SJSA1 (cell line): ENCODE data around the gene DCAF10. TPM values are rescaled to one million over a fixed set of nuclear protein-coding genes. Genes with fewer than 3 reads are reported as not detected.
A peak's percentile ranks its signal among the peaks of the same experiment; 100 is the strongest.

ENCODE experiments used
- DNase-seq, 2 experiments: peaks; one replicate each; pipeline ENCODE4 v3.0.0-alpha.2; 2015 to 2020; ENCODE audit warnings: low spot score in 2 of 2, low read depth in 1 of 2
- H3K27ac ChIP-seq: fragments of 250-450 bp; sonication (Bioruptor Pico); 2 replicates; pipeline ENCODE4 v1.5.1; 2020; ENCODE audit warnings: mild to moderate bottlenecking, moderate library complexity
- H3K27me3 ChIP-seq: fragments of 250-450 bp; sonication (Bioruptor Pico); replicated peaks from 2 replicates; pipeline ENCODE4 v1.5.1; 2020; ENCODE audit warnings: mild to moderate bottlenecking, moderate library complexity
- H3K36me3 ChIP-seq: fragments of 250-450 bp; sonication (Bioruptor Pico); 2 replicates; pipeline ENCODE4 v1.5.1; 2020; ENCODE audit warnings: mild to moderate bottlenecking
- H3K4me1 ChIP-seq: fragments of 250-450 bp; sonication (Bioruptor Pico); replicated peaks from 2 replicates; pipeline ENCODE4 v1.6.1; 2021; ENCODE audit warnings: mild to moderate bottlenecking
- H3K4me3 ChIP-seq: fragments of 250-450 bp; sonication (Bioruptor Pico); 2 replicates; pipeline ENCODE4 v1.5.1; 2020; ENCODE audit warnings: mild to moderate bottlenecking
- H3K9me3 ChIP-seq: fragments of 250-450 bp; sonication (Bioruptor Pico); replicated peaks from 2 replicates; pipeline ENCODE4 v1.5.1; 2020; ENCODE audit warnings: mild to moderate bottlenecking
- total RNA-seq: library from RNA; depleted of rRNA; stranded (reverse); fragments of >200 nt; shearing (Covaris generic); gene quantifications from 2 replicates; pipeline ENCODE4 v1.2.3, GENCODE V29; 2014; rRNA removed

DCAF10 gene
- total RNA-seq, 1 experiment from 2014 or later = 8.9 TPM

GRCh38 chr9:37911271-37911681 is 110.7 kb downstream of the DCAF10 start:
- Histone ChIP-seq H3K27me3 (no peaks in the 10 kb centered on the region), H3K9me3 (no peaks in the 10 kb centered on the region), H3K36me3 (peaks cover 4% of the 10 kb centered on the region), H3K27ac (no peak overlapping the region), H3K4me1 (peaks cover 5% of the 10 kb centered on the region), H3K4me3 (no peak overlapping the region)
- DNase-seq = no peak

DNA sequence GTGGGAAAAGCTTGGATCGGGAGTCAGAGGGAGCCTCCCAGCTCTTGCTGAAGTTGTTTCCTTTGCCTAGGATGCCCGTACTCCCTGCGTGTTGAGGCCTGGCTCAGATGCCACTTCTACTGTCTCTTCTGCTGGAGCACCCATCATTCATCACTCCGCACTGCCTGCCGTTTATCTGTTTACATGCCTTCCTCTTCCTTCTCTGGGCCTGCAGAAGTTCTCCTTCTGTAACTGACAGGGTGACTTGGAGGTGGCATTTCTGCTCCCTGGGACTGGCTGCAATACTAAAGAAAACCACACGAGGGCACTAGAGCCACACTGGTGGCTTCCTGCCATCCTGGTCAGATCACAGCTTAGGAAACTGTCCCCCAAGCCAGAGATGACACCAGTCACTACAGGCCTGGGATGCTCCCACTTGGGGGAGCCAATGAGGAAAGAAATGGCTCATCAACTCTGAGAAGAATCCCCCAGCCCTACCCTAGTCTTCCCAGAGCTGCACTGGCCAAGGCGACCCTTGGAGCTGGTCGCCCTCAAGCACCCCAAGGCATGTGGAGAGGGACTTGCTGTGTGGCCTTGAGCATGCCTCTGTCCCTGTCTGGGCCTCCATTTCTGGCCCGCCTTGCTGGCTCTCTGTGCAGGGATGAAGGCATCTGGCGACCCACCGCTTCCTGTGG is 113.0 kb downstream of the DCAF10 start:
- Histone ChIP-seq H3K27ac (no peak overlapping the region), H3K9me3 (no peaks in the 10 kb centered on the region), H3K4me1 (peaks cover 5% of the 10 kb centered on the region), H3K4me3 (no peak overlapping the region), H3K36me3 (peaks cover 16% of the 10 kb centered on the region), H3K27me3 (no peaks in the 10 kb centered on the region)
- DNase-seq = peak; percentile 69 to 70

- Histone ChIP-seq H3K27ac (no peak overlapping the region), H3K36me3 (peaks cover 19% of the 10 kb centered on the region), H3K9me3 (no peaks in the 10 kb centered on the region), H3K4me3 (no peak overlapping the region), H3K4me1 (peaks cover 5% of the 10 kb centered on the region), H3K27me3 (no peaks in the 10 kb centered on the region)
- DNase-seq = no peak
These were observed 113.6 kb downstream of the DCAF10 start for GRCh38 chr9:37914154-37914551.

DNA sequence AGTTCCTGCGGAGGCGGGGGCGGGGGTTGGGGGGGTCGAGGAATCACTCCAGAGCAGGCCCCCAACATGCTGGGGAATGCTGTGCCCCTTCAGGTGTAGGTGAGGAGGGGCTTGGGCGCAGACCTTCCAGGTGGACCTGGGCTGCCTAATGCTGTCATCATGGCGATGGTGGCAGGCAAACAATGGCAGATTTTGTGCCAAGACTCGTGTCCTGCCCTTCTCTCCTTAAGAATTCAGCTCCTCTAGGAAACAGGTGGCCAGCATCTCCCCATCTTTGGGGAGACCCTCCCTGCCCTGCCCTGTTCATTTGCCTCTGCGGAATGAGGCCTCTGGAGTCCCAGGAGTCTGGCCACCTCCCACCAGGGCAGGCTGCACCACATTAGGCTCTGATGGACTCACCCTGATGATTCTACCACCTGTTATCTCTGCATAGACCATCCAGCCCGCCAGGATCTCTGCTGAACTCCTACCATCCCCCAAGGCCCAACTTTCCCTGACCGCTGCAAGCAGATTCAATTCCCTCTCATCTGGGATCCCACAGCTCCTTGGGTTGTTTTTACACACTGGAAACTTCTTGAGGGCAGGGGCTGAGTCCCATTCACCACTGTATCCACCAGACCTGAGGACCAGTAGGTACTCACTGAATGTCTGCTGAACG is 114.2 kb downstream of the DCAF10 start:
- Histone ChIP-seq H3K27ac (no peak overlapping the region), H3K4me1 (peaks cover 5% of the 10 kb centered on the region), H3K9me3 (no peaks in the 10 kb centered on the region), H3K27me3 (no peaks in the 10 kb centered on the region), H3K4me3 (no peak overlapping the region), H3K36me3 (peaks cover 19% of the 10 kb centered on the region)
- DNase-seq = no peak

DNA sequence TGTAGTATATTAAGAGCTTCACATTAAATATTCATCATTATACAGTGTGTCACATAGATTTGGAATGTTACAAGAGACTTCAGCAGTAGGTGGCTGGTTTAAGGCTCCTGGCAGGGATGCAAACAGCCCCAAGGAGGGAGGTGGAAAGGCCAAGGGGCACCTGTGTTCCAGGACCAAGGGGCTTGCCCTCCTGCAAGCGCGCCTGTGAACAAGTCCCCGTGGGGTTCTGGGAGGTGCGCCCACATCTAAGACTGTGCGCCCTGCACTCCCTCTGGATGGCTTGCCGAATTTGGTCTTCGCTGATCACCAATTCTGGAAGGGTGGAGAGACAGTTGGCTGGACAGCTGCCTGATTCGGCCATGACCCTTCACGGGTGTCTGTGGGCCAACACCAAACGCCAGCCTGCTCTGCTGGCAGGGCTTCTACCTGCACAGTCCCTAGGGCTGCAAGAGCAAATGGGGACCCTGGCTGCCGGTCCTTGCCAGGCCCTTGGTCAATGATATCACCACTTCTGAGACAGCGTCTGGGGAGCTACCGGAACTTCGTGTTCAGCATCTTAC is 115.4 kb downstream of the DCAF10 start:
- Histone ChIP-seq H3K27ac (no peak overlapping the region), H3K4me1 (peaks cover 5% of the 10 kb centered on the region), H3K27me3 (no peaks in the 10 kb centered on the region), H3K4me3 (no peak overlapping the region), H3K9me3 (no peaks in the 10 kb centered on the region), H3K36me3 (peaks cover 19% of the 10 kb centered on the region)
- no peak for DNase-seq

DNA sequence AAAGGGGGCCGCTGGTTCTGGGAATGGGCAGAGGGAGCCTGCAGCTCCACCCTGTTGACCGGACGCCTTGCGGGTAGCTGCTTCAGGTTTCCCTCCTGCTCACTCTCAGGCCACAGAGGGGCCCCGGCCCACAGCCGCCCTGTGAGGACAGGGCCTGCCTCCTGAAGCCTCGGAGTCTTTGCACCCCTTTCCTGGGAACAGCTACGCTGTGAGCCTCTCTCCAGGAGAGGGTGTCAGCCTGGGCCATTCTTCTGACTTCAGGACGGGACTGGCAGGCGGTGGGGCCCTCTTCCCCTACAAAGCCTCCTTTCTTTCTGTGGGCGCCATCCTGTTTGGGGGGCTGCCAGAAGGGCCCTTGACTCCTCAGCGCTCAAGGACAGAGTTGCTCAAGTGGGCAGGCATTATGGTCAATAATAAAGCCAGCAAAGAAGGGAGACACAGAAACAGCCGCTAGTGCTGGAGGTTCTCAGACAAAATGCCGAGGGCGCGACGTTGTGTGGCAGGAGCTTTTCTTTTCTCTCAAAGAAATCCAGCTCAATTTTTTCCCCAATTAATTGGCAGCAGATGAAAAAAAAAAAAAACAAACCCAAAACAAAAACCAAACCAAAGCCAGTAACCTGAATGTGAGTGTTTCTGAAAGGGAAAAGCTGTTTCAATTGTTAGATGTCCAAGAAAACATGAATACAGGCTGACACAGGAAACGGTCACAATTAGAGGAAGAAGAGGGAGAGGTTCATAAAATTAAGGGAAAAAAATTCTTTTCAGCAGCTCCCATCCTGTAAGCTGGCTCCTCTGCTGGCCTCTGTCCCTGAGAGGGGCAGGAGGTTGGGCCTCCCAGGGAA is 116.1 kb downstream of the DCAF10 start:
- Histone ChIP-seq H3K4me1 (peaks cover 5% of the 10 kb centered on the region), H3K27ac (no peak overlapping the region), H3K36me3 (peaks cover 19% of the 10 kb centered on the region), H3K4me3 (no peak overlapping the region), H3K27me3 (no peaks in the 10 kb centered on the region), H3K9me3 (no peaks in the 10 kb centered on the region)
- DNase-seq = no peak

Other genes with a start within 250 kb of the DCAF10 start
- gene FBXO10, start 224.4 kb upstream of the DCAF10 start, total RNA-seq = 3.6 and 5.1 TPM in 2 replicates
- 131 and 132 TPM in 2 replicates for gene TOMM5, start 208.2 kb upstream of the DCAF10 start, total RNA-seq
- not detected in 2 replicates for gene FRMPD1, start 149.8 kb upstream of the DCAF10 start, total RNA-seq
- 0.81 and 1.2 TPM in 2 replicates for gene TRMT10B, start 47.0 kb upstream of the DCAF10 start, total RNA-seq
- gene EXOSC3, start 15.7 kb upstream of the DCAF10 start, total RNA-seq = 34.9 and 40.2 TPM in 2 replicates
- 10.0 and 18.8 TPM in 2 replicates for gene SLC25A51, start 103.3 kb downstream of the DCAF10 start, total RNA-seq